ENCODE results near the gene SLTM.

GRCh38 chr15:58926823-58927222 is 6.7 kb downstream of the SLTM start:
- TF ChIP-seq YY1 (IDR thresholded peaks at IDR 0.05; ENCODE audit: insufficient read depth, insufficient read length) (no peak), ZNF274 (IDR thresholded peaks at IDR 0.05; ENCODE audit: low read depth, low read length) (no peak)
